SK-N-SH (cell line): ENCODE data around the gene LRRC73.

Experiments
- CTCF ChIP-seq: fragments of 200-600 bp; sonication (generic); IDR thresholded peaks from 2 replicates; pipeline ENCODE4 v1.6.1; 2017; ENCODE audit warnings: antibody characterized with exemption, mild to moderate bottlenecking, moderate library complexity
- EP300 ChIP-seq, 2 experiments: IDR thresholded peaks; 2 replicates each; pipeline versions ENCODE4 v1.4.0 to v1.6.1; 2012; ENCODE audit warnings: borderline replicate concordance in 1 of 2, low read depth in 1 of 2, low read length in 1 of 2
- FOXM1 ChIP-seq: IDR thresholded peaks from 2 replicates; pipeline ENCODE4 v1.4.0; 2012; ENCODE audit warnings: low read depth, mild to moderate bottlenecking
- JUND ChIP-seq: IDR thresholded peaks from 2 replicates; pipeline ENCODE4 v1.4.0; 2012
- PBX3 ChIP-seq: IDR thresholded peaks from 2 replicates; pipeline ENCODE4; 2012
- POLR2AphosphoS5 ChIP-seq: IDR thresholded peaks from 2 replicates; pipeline ENCODE4 v1.6.1; 2012; ENCODE audit warnings: low read depth, low read length
- REST ChIP-seq: IDR thresholded peaks from 2 replicates; pipeline ENCODE4 v1.6.1; 2012; ENCODE audit warnings: mild to moderate bottlenecking, low read depth, low read length, moderate library complexity
- RFX5 ChIP-seq: IDR thresholded peaks from 2 replicates; pipeline ENCODE4 v1.6.1; 2012; ENCODE audit warnings: mild to moderate bottlenecking, improper control_type of control experiment, low read length

- TF ChIP-seq PBX3 (no peak), POLR2AphosphoS5 (no peak), FOXM1 (no peak), CTCF (no peak), RFX5 (no peak), JUND (no peak), EP300 (IDR thresholded peaks at IDR 0.05; ENCODE audit: borderline replicate concordance in 1 of 2, low read depth in 1 of 2, low read length in 1 of 2) (no peak), REST (no peak)
These were observed 21.4 kb downstream of the LRRC73 start for GRCh38 chr6:43488667-43489276.
